Activated T-helper 9 cell treated with anti-CD3 and anti-CD28 coated beads, Interleukin-2, amount 50 U/mL, for 16 hours (primary cell): ENCODE measurements around the gene PFKFB2.

Source experiments
- DNase-seq: peaks from one replicate; pipeline ENCODE4 v3.0.0-alpha.2; 2020; ENCODE audit warnings: low read depth

Gene PFKFB2

DNA sequence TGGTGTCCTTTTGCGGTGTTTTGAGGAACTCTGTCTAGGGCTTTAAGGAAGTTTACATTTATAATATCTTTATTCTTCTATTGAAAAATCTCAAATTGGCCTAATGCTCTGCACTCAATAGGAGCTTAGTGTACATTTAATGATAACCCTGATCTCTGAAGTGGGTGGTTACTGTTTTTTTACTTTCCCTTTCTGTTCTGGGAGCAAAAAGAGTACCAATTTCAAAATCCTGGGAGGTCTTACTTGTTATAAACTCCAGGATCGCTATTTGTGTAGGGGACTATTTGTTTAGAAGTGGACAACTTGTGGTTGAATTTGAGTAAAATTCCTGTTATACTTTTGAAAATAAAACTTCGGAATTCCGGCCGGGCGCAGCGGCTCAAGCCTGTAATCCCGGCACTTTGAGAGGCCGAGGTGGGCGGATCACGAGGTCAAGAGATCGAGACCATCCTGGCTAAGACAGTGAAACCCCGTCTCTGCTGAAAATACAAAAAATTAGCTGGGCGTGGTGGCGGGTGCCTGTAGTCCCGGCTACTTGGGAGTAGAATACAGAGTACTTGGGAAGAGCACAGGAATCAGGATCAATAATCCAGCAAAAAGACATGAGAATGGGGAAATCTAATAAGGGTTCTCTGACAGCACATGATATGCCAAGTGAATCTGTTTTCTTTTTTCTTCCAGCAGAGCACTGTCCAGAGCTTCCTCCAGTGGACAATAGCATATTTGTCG is 36.7 kb downstream of the PFKFB2 start:
- no peak for DNase-seq

DNA sequence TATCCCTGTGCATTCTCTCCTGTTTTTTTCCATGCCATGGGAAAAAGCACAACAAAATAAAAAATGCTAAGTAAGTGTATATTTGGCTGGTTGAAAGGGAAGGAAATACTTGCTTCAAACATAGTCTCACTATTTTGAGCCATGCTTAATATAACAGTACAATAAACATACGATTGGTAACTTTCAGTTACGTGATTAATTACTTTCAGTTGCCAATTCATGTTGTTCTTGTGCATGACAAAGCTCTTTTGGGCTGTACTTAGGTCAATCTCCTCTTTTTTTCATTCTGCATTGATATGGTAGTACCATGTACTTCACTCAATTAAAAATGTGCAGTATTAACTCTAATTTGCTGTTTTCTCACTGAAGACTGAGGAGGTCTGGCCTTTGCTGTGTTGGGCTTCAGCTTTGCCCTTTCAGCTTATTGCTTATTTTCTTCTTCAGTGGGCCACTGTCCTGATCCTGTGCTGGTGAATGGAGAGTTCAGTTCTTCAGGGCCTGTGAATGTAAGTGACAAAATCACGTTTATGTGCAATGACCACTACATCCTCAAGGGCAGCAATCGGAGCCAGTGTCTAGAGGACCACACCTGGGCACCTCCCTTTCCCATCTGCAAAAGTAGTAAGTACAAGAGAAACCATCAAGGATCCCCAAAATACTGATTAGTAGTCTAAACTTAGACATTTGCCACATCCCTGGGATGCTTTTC is 38.3 kb downstream of the PFKFB2 start:
- DNase-seq: no peak

DNA sequence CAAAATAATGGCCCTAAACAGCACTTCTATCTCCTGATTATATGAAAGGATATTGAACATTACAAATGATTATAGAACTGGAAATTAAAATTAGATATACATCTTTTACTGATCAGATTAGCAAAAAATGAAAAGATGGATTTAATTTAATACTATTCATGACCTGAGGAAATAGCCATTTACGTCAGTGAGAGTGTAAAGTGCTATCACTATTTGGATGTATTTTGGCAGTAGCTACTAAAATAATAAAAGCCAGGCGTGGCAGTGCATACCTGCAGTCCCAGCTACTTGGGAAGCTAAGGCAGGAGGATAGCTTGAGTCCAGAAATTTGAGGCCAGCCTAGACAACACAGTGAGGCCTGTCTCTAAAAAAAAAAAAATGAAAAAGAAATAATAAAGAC is 40.9 kb downstream of the PFKFB2 start:
- no peak for DNase-seq

DNA sequence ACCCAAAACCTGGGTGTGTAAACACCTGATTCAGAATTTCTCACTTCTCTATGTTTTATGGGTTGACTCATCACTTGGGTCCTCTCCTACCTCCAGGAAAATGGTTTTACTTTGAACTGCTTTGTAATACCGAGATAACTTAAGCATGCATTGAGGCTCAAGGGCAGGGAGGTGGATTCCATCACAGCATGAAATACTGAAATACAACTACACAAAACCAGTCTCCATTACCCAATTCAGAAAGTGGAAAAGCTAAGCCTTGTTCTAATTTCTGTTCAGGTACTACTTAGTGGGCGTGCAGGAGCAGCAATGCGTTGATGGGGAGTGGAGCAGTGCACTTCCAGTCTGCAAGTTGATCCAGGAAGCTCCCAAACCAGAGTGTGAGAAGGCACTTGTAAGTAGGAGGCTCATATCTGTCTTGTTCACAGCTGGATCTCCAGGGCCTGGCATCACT is 44.8 kb downstream of the PFKFB2 start:
- DNase-seq: no peak

DNA sequence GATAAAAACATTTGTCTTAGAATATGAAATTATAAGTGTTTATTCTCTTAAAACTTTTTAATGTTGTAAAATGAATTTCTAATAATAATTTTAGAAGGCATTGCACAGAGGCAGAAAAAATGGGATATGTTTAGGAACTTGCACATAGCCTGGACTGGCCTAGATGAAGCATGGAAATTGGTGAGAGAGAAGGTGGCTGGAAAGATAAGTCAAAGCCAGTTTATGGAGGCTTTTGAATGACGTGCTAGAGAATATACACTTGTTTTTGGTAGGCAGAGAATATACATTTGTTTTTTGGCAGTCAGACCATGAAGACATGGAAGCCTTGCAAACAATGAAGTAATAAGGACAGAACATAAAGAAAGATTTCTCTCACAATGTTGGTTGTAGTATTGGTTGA is 48.6 kb downstream of the PFKFB2 start:
- DNase-seq: no peak

DNA sequence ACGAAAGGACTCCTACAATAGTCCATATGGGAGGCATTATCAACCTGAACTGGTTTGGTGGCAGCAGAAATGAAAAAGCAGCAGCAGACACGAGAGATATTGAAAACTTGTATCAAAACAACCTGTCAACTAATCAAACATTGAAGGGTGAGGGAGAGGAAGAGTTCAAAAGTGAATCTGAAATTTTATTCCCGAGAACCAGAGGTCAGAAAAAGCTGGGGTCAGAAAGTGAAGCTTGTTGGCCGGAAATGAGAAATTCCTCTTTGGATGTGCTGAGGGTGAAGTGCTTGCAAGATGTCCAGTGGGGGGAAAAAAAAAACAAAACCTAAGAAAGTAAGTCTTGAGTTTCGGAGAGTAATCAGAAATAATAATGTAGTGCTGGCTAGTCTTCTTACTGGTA is 49.1 kb downstream of the PFKFB2 start:
- no peak for DNase-seq

DNA sequence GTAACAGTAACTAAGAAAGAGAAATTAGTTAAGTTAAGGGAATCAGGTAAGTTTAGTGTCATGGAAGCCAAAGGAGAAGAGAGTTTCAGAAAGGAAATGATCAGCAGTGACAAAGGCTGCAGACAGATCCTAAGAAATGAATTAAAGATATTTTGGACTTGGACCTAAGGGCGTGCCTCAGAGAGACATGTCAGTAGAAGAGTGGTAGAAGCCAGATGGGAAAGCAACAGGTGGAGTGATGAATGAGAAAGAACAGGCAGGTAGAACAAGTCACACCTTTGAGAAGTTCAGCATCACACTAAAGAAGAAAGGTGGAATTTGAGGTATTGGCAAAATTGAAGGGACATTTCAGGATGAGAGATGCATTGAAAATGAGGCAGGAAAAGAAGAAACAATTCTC is 49.6 kb downstream of the PFKFB2 start:
- no peak for DNase-seq

DNA sequence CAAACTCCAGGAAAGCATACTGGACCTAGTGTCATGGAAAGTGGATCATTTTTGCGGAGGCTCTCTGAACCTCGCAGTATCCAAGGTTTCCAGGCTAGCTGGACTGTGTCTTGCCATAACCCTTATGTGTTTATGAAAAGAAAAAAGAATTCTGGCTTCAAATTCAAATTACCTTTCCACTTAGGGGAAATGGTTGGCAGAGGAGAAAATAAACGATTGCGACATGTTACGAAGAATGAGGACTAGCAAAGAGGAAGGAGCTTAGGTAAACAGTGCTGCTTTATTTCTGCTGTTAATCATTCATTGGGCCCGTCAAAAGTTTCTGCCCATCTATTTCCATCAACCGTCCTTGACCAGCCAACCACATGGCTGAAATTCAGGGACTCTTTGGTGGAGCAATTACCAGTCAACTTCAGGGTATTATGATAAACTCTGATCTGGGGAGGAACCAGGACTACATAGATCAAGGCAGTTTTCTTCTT is 50.9 kb downstream of the PFKFB2 start, which contains the start of gene C4BPA:
Gene C4BPA (plus strand): TSS at position 342 of the 482 bp plus-strand sequence. CDS start 8,793 bp downstream, outside the sequence.
- DNase-seq: no peak

DNA sequence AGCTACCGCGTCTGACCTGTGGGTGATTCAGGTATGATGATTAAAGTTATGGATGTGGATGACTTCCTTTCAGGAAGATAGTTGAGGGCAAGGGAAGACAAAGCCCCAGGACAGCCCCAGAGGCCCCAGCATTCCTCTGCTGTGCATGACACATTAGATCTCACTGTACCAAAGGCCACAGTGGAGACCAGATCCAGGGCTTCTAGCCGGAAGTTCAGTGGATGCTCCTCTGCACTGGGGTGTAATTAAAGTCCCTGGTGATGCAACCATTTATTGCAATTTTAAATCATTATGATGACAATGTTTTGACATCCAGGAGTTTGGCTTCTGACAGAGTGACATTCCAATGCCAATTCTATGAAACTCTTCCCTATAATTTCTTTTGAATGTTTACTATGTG is 55.9 kb downstream of the PFKFB2 start:
- no peak for DNase-seq

DNA sequence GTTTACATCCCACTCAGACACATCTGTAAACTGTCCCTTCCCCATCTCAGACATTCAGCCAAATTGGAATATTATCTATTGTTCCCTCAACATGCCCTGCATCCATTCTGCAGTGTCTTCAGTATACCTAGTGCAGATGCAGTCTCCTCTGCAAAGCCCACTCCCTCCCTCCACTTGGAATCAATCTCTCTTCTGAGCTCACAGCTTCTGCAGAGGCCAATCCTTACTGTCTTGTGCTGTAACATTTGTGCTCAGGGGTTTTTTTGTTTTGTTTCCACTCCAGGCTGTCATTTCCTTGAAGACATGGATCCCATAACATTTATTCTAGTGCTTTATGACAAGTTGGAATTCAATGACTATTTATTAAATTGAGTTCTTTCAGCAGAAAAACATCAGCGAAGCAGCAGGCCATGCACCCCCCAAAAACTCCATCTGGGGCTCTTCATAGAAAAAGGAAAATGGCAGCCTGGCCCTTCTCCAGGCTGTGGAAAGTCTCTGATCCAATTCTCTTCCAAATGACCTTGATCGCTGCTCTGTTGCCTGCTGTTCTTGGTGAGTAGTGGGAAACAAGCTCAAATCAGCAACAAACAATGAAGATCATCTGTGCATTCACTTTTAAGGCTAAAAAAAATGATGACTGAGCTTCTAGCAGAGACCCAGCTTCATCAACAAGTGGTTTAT is 59.7 kb downstream of the PFKFB2 start:
- no peak for DNase-seq

DNA sequence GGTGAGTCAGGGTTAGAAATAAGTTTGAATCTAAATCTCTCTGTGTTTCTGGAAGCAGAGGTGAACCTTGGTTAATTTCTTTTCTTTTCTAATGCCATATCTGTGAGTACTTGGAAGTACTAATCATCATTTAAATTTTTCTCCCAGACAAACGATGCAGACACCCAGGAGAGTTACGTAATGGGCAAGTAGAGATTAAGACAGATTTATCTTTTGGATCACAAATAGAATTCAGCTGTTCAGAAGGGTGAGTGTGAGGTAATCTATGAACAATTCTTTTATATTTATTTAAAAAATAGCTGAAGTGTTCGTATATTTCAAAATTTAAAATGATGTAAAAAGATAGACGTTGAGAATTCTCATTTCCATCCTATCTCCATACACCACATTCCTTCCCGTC is 62.2 kb downstream of the PFKFB2 start:
- no peak for DNase-seq

DNA sequence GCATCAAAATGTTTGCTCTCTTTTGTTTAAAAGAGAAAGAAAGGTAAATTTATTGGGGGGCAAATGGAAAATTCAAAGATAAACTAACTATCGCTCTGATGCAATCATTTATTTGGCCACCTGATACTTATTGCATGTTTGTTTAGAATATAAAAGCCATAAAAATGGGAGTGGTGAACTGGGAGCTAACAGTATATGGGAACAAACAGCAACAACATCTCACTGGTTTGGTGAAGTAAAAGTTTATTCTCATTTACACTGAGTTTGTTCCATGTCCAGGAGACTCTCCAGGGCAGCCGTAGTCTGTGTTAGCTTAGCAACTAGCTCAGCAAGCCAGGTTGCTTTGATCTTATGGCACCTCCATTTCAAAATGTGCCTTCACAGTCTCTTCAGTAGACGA is 71.3 kb downstream of the PFKFB2 start:
- no peak for DNase-seq

DNA sequence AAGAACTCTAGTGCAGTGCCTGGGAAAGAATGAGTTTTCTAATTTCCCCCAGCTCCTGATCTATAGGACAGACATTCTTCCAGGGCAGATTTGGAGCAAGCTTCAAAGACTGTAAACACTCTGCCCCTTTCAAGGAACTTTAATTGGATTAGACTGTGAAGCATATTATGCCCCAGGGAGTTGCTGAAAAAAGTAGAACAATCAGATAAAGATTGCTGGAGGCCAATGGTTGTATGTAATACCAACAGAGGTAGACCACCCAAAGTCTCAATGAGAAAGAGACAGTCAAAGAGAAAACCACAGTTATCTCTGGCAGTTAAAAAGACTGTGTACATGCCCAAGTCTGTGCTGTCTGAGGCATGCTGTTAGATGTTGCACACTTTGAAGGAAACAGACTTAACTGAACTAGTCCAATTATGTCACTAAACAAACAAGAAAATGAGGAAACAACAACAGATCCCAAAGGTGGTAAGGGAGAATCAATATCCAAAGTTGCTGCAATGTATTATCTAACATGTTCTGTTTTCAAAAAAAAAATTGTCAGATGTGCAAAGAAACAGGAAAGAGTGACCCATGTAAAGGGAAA is 75.4 kb downstream of the PFKFB2 start:
- no peak for DNase-seq

DNA sequence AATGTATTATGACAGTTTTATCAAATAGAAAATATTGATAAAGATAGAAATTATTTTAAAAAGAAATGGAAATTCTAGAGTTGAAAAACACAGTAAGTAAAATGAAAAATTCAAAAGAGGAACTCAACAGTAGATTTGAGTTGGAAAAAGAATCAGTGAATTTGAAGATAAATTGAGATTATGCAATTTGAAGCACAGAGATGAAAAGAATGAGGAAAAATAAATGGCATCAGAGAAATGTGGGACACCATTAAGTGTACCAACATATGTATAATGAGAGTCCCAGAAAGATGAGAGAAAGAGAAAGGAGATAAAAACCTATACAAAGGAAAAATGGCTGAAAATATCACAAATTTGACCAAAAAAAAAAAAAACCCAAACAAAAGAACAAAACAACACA is 76.0 kb downstream of the PFKFB2 start:
- DNase-seq: no peak
